Measurements from ENCODE around the gene CXCR3. TPM values are rescaled to one million over a fixed set of nuclear protein-coding genes. Genes with fewer than 3 reads are reported as not detected.
"Not testable (repeated sequence)": the region's sequence is repeated elsewhere in the genome, so short reads cannot be mapped to it uniquely, and the experiment has no call there.

CXCR3 gene
- total RNA-seq, 2 experiments from 2014 or later = 68.2 to 73.5 TPM

- DNase-seq = no peak
- peaks cover 76% of the 10 kb centered on the region for H3K4me1 Mint-ChIP-seq
- ChIA-PET CTCF (interaction anchor here (0.6 to 1.0 kb wide), 2 partner anchors 8 to 9 kb away, joined by 3 read pairs; no protein-coding TSS in a partner anchor), POLR2A (no interaction called here)
- H3K4me3 Mint-ChIP-seq = peak overlapping the region; percentile 92
- H3K9me3 Mint-ChIP-seq = no peaks in the 10 kb centered on the region
- peak overlapping the region; percentile 91 for H3K27ac Mint-ChIP-seq
- no peaks in the 10 kb centered on the region for H3K27me3 Mint-ChIP-seq
- H3K36me3 Mint-ChIP-seq (ENCODE audit: low read depth) = peaks cover 59% of the 10 kb centered on the region
These were observed 1.4 kb downstream of the CXCR3 start for GRCh38 chrX:71616672-71617529.

- ChIA-PET CTCF (interaction anchor here (1.0 to 1.6 kb wide), 2 partner anchors 21 to 82 kb away, joined by 4 to 5 read pairs; no protein-coding TSS in a partner anchor), POLR2A (interaction anchor here (0.6 kb wide), 1 partner anchor 26 kb away, joined by 8 read pairs; no protein-coding TSS in a partner anchor)
- Mint-ChIP-seq H3K36me3 (ENCODE audit: low read depth) (peaks cover 68% of the 10 kb centered on the region), H3K27me3 (no peaks in the 10 kb centered on the region), H3K27ac (peak overlapping the region; percentile 88), H3K4me3 (peak overlapping the region; percentile 92), H3K4me1 (peaks cover 78% of the 10 kb centered on the region), H3K9me3 (no peaks in the 10 kb centered on the region)
- no peak for DNase-seq
These were observed 2.4 kb downstream of the CXCR3 start for GRCh38 chrX:71615954-71616353.

GRCh38 chrX:71615056-71615455 lies 3.3 kb downstream of the CXCR3 start:
- Mint-ChIP-seq H3K27ac (peak overlapping the region; percentile 88), H3K36me3 (ENCODE audit: low read depth) (peaks cover 73% of the 10 kb centered on the region), H3K27me3 (no peaks in the 10 kb centered on the region), H3K4me3 (no peak overlapping the region), H3K9me3 (no peaks in the 10 kb centered on the region), H3K4me1 (peaks cover 73% of the 10 kb centered on the region)
- ChIA-PET POLR2A (no interaction called here), CTCF (interaction anchor here (1.0 to 1.8 kb wide), 4 partner anchors 8 to 81 kb away, joined by 3 to 5 read pairs (median 4); no protein-coding TSS in a partner anchor)
- DNase-seq = no peak

GRCh38 chrX:71612256-71612655 lies 6.1 kb downstream of the CXCR3 start:
- Mint-ChIP-seq H3K27ac (no peak overlapping the region), H3K4me3 (no peak overlapping the region), H3K9me3 (no peaks in the 10 kb centered on the region), H3K4me1 (peaks cover 72% of the 10 kb centered on the region), H3K36me3 (ENCODE audit: low read depth) (peaks cover 82% of the 10 kb centered on the region), H3K27me3 (no peaks in the 10 kb centered on the region)
- CTCF ChIA-PET = no interaction called here
- DNase-seq = no peak
- POLR2A ChIA-PET = no interaction called here

GRCh38 chrX:71611736-71612135 lies 6.6 kb downstream of the CXCR3 start:
- H3K4me3 Mint-ChIP-seq, H3K27me3 Mint-ChIP-seq, DNase-seq, H3K27ac Mint-ChIP-seq, H3K9me3 Mint-ChIP-seq, POLR2A ChIA-PET: not testable (repeated sequence)
- Mint-ChIP-seq H3K36me3 (ENCODE audit: low read depth) (peaks cover 81% of the 10 kb centered on the region), H3K4me1 (peaks cover 74% of the 10 kb centered on the region)
- CTCF ChIA-PET = interaction anchor here (2.1 kb wide), 1 partner anchor 11 kb away, joined by 10 read pairs; no protein-coding TSS in a partner anchor

GRCh38 chrX:71609095-71609750 lies 9.1 kb downstream of the CXCR3 start:
- POLR2A ChIA-PET = no interaction called here
- no peaks in the 10 kb centered on the region for H3K9me3 Mint-ChIP-seq
- peaks cover 77% of the 10 kb centered on the region for H3K4me1 Mint-ChIP-seq
- peaks cover 80% of the 10 kb centered on the region for H3K36me3 Mint-ChIP-seq (ENCODE audit: low read depth)
- CTCF ChIA-PET = no interaction called here
- no peak overlapping the region for H3K4me3 Mint-ChIP-seq
- no peaks in the 10 kb centered on the region for H3K27me3 Mint-ChIP-seq
- H3K27ac Mint-ChIP-seq = peak overlapping the region; percentile 46
- peak; percentile 20 for DNase-seq

GRCh38 chrX:71607488-71607887 lies 10.8 kb downstream of the CXCR3 start:
- Mint-ChIP-seq H3K27ac (peak overlapping the region; percentile 95), H3K4me3 (no peak overlapping the region), H3K27me3 (no peaks in the 10 kb centered on the region), H3K9me3 (no peaks in the 10 kb centered on the region), H3K36me3 (ENCODE audit: low read depth) (peaks cover 81% of the 10 kb centered on the region), H3K4me1 (peaks cover 71% of the 10 kb centered on the region)
- ChIA-PET CTCF (interaction anchor here (1.0 to 1.6 kb wide), 4 partner anchors 9 to 22 kb away, joined by 3 read pairs; no protein-coding TSS in a partner anchor), POLR2A (no interaction called here)
- DNase-seq = no peak

GRCh38 chrX:71606536-71607216 lies 11.6 kb downstream of the CXCR3 start:
- peaks cover 69% of the 10 kb centered on the region for H3K4me1 Mint-ChIP-seq
- peak overlapping the region; percentile 95 for H3K27ac Mint-ChIP-seq
- no peaks in the 10 kb centered on the region for H3K9me3 Mint-ChIP-seq
- peak overlapping the region; percentile 27 for H3K4me3 Mint-ChIP-seq
- ChIA-PET POLR2A (no interaction called here), CTCF (interaction anchor here (1.0 to 1.6 kb wide), 3 partner anchors 16 to 39 kb away, joined by 3 read pairs; no protein-coding TSS in a partner anchor)
- peak; percentile 38 for DNase-seq
- peaks cover 86% of the 10 kb centered on the region for H3K36me3 Mint-ChIP-seq (ENCODE audit: low read depth)
- H3K27me3 Mint-ChIP-seq = no peaks in the 10 kb centered on the region

GRCh38 chrX:71604796-71605568 lies 13.3 kb downstream of the CXCR3 start:
- peaks cover 79% of the 10 kb centered on the region for H3K36me3 Mint-ChIP-seq (ENCODE audit: low read depth)
- peak overlapping the region; percentile 79 for H3K27ac Mint-ChIP-seq
- H3K27me3 Mint-ChIP-seq = no peaks in the 10 kb centered on the region
- H3K9me3 Mint-ChIP-seq = no peaks in the 10 kb centered on the region
- ChIA-PET CTCF (interaction anchor here (0.5 kb wide), 1 partner anchor 92 kb away, joined by 4 read pairs; no protein-coding TSS in a partner anchor), POLR2A (no interaction called here)
- DNase-seq = no peak
- H3K4me1 Mint-ChIP-seq = peaks cover 60% of the 10 kb centered on the region
- no peak overlapping the region for H3K4me3 Mint-ChIP-seq

- ChIA-PET CTCF (no interaction called here), POLR2A (no interaction called here)
- no peaks in the 10 kb centered on the region for H3K9me3 Mint-ChIP-seq
- no peaks in the 10 kb centered on the region for H3K27me3 Mint-ChIP-seq
- H3K36me3 Mint-ChIP-seq (ENCODE audit: low read depth) = peaks cover 74% of the 10 kb centered on the region
- H3K27ac Mint-ChIP-seq = no peak overlapping the region
- H3K4me1 Mint-ChIP-seq = peaks cover 53% of the 10 kb centered on the region
- DNase-seq = no peak
- H3K4me3 Mint-ChIP-seq = no peak overlapping the region
These were observed 14.2 kb downstream of the CXCR3 start for GRCh38 chrX:71604141-71604540.

- peaks cover 48% of the 10 kb centered on the region for H3K4me1 Mint-ChIP-seq
- CTCF ChIA-PET = no interaction called here
- POLR2A ChIA-PET = no interaction called here
These were observed 14.7 kb downstream of the CXCR3 start for GRCh38 chrX:71603618-71604017.

GRCh38 chrX:71599965-71600364 lies 18.3 kb downstream of the CXCR3 start:
- no peak overlapping the region for H3K4me3 Mint-ChIP-seq
- DNase-seq = no peak
- H3K4me1 Mint-ChIP-seq = peaks cover 15% of the 10 kb centered on the region
- CTCF ChIA-PET = no interaction called here
- peaks cover 51% of the 10 kb centered on the region for H3K36me3 Mint-ChIP-seq (ENCODE audit: low read depth)
- H3K27ac Mint-ChIP-seq = no peak overlapping the region
- H3K27me3 Mint-ChIP-seq = no peaks in the 10 kb centered on the region
- POLR2A ChIA-PET = no interaction called here
- H3K9me3 Mint-ChIP-seq = no peaks in the 10 kb centered on the region

More at GRCh38 chrX:71603618-71604017, 14.7 kb downstream of the CXCR3 start:
- Mint-ChIP-seq H3K36me3 (ENCODE audit: low read depth) (peaks cover 70% of the 10 kb centered on the region), H3K4me3 (no peak overlapping the region), H3K27ac (no peak overlapping the region), H3K27me3 (no peaks in the 10 kb centered on the region), H3K9me3 (no peaks in the 10 kb centered on the region)
- DNase-seq = no peak
